Dendritic cell treated with granulocyte-macrophage colony-stimulating factor and Interleukin-4, amounts not matched to agents 40 ng/mL and 50 ng/mL, for 4 days (primary cell): Measurements from ENCODE around the gene CDNF.
"Not testable (repeated sequence)": the region's sequence is repeated elsewhere in the genome, so short reads cannot be mapped to it uniquely, and the experiment has no call there.

Experiments used
- H3K27ac Mint-ChIP-seq: one replicate; pipeline ENCODE4 v1.8.0; 2022; ENCODE audit warnings: mild to moderate bottlenecking, mixed read lengths
- H3K27me3 Mint-ChIP-seq: one replicate; pipeline ENCODE4 v1.8.0; 2022; ENCODE audit warnings: mild to moderate bottlenecking, mixed read lengths
- H3K36me3 Mint-ChIP-seq: one replicate; pipeline ENCODE4 v1.8.0; 2022; ENCODE audit warnings: low read depth, mixed read lengths
- H3K4me1 Mint-ChIP-seq: one replicate; pipeline ENCODE4 v1.8.0; 2022; ENCODE audit warnings: low read depth, mixed read lengths
- H3K4me3 Mint-ChIP-seq: one replicate; pipeline ENCODE4 v1.8.0; 2022; ENCODE audit warnings: mild to moderate bottlenecking, moderate library complexity, mixed read lengths
- H3K9me3 Mint-ChIP-seq: one replicate; pipeline ENCODE4 v1.8.0; 2022; ENCODE audit warnings: mixed read lengths
- intact Hi-C: fragments of 100-400 bp; cut with micrococcal nuclease; formaldehyde crosslinking; loops from one replicate; pipeline ENCODE4 v1.15.0; 2022

Gene CDNF

DNA sequence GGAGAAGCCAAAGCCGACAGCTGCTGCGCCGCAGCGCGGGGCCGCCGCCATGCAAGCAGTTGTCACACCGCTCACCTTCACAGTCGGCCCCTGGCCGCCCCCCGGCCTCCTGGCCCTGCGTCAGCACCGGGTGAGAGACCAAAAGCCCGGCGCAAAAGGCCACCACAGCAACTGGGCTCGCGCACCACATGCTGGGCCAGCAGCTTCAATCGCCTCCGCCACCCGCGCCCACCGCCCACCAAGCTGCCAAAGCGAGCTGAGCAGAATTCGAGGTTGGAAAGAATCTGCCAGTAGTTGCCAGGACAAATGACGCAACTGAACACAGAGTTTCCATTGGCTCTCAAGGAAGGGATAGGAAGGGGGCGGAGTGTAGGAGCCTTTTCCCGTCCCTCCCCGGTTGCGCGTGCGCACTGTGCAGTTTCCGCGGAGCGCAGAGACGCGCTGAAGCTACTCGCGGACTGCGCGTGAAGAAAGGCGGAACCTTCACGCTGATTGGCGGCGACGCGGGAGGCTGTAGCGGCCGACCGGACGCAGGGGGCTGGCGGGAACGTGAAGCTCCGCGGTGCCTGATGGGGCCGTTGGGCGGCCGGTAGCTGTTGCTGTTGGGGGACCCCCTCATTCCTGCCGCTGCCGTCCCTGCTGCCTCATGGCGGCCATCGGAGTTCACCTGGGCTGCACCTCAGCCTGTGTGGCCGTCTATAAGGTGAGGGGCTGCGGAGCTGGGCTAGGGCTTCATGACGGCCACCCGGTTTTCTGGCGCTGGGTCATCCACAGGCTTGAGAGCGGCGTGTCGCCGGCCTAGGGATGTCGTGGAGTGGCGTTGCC lies at the start of gene CDNF, which contains the start of the genes HSPA14 and MSANTD7:
CDNF (minus strand) TSS at position 281 of the 825 bp plus-strand sequence; CDS start at position 190, 91 bp downstream.
HSPA14 (plus strand) TSS at position 550 of the 825 bp plus-strand sequence; CDS start at position 647, 97 bp downstream.
MSANTD7 (plus strand) TSS at position 550 of the 825 bp plus-strand sequence. CDS start 3,979 bp downstream, outside the sequence.
- Mint-ChIP-seq H3K36me3 (peaks cover 37% of the 10 kb centered on the region), H3K4me1 (peaks cover 8% of the 10 kb centered on the region), H3K27ac (peak within 1 kb of the TSS; percentile 95), H3K4me3 (peak within 1 kb of the TSS; percentile 96), H3K9me3 (no peaks in the 10 kb centered on the region), H3K27me3 (no peaks in the 10 kb centered on the region)
- intact Hi-C loops: loop anchor here (1.0 to 5.0 kb wide), 5 partner anchors 40 to 331 kb away; partner anchors contain the start of genes NMT2, RPP38 and SUV39H2

- H3K4me3 Mint-ChIP-seq: no peak overlapping the region
- no peaks in the 10 kb centered on the region for H3K27me3 Mint-ChIP-seq
- H3K27ac Mint-ChIP-seq: no peak overlapping the region
- H3K9me3 Mint-ChIP-seq: no peaks in the 10 kb centered on the region
- peaks cover 5% of the 10 kb centered on the region for H3K36me3 Mint-ChIP-seq
- H3K4me1 Mint-ChIP-seq: peaks cover 27% of the 10 kb centered on the region
- intact Hi-C loops: no loop called here
These were observed 46.2 kb upstream of the CDNF start for GRCh38 chr10:14884082-14884481.

GRCh38 chr10:14880229-14880628 lies 42.4 kb upstream of the CDNF start:
- Mint-ChIP-seq H3K4me3 (no peak overlapping the region), H3K27me3 (no peaks in the 10 kb centered on the region), H3K27ac (no peak overlapping the region), H3K9me3 (no peaks in the 10 kb centered on the region), H3K36me3 (peaks cover 28% of the 10 kb centered on the region), H3K4me1 (peaks cover 41% of the 10 kb centered on the region)
- intact Hi-C loops: no loop called here

DNA sequence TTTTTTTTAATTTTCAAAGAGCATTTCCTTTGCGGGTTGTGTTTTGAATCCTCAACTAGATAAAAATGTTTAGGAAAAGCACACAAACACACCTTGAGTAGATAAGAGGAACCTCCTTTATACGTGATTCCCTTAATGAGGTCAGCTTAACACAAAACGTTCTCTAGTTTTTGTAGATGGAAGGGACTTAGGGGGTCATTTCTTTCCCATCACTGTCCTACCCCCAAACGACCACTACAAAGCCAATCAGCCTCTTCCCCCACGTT lies 42.0 kb upstream of the CDNF start:
- H3K4me1 Mint-ChIP-seq: peaks cover 41% of the 10 kb centered on the region
- no peaks in the 10 kb centered on the region for H3K27me3 Mint-ChIP-seq
- H3K4me3 Mint-ChIP-seq: peak overlapping the region; percentile 97
- intact Hi-C loops: loop anchor here (2.0 kb wide), 3 partner anchors 75 to 275 kb away; partner anchors contain the start of genes DCLRE1C and RPP38
- H3K27ac Mint-ChIP-seq: no peak overlapping the region
- H3K36me3 Mint-ChIP-seq: peaks cover 28% of the 10 kb centered on the region
- no peaks in the 10 kb centered on the region for H3K9me3 Mint-ChIP-seq

GRCh38 chr10:14879124-14879927 lies 41.5 kb upstream of the CDNF start:
- Mint-ChIP-seq H3K4me3 (peak overlapping the region; percentile 97), H3K36me3 (peaks cover 28% of the 10 kb centered on the region), H3K9me3 (no peaks in the 10 kb centered on the region), H3K27ac (peak overlapping the region; percentile 94), H3K4me1 (peaks cover 41% of the 10 kb centered on the region), H3K27me3 (no peaks in the 10 kb centered on the region)
- intact Hi-C loops: loop anchor here (2.0 kb wide), 3 partner anchors 75 to 275 kb away; partner anchors contain the start of genes DCLRE1C and RPP38

- H3K4me1 Mint-ChIP-seq: peaks cover 41% of the 10 kb centered on the region
- H3K9me3 Mint-ChIP-seq: no peaks in the 10 kb centered on the region
- peak within 1 kb of the TSS; percentile 94 for H3K27ac Mint-ChIP-seq
- H3K4me3 Mint-ChIP-seq: peak within 1 kb of the TSS; percentile 97
- intact Hi-C loops: loop anchor here (1.0 to 2.0 kb wide), 4 partner anchors 40 to 274 kb away; partner anchors contain the start of genes CDNF, DCLRE1C, HSPA14 and MSANTD7
- H3K27me3 Mint-ChIP-seq: no peaks in the 10 kb centered on the region
- peaks cover 28% of the 10 kb centered on the region for H3K36me3 Mint-ChIP-seq
These were observed 40.7 kb upstream of the CDNF start, which contains the start of gene SUV39H2 for GRCh38 chr10:14878266-14879123. Gene SUV39H2, plus strand, starts transcription at chr10:14878866. Its CDS starts 23 bp downstream, at chr10:14878889.

DNA sequence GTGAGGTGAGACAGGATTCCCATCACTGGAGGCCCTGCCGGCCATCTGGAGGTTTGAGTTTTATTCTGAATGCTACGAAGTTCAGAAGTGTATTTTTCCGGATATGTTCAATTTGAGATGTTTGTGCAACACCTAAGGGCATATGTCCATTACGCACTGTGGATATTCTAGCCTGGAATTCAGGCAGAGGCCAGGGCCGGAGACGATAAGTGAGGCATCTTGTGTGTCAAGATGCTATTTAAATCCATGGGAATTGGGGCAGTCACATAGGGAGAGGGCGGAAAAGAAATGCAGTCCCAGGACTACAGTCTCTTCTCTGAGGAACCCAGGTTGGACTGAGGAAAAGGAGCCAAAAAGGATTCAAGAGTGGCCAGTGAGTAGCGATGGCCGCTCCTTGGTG lies 38.9 kb upstream of the CDNF start:
- H3K27me3 Mint-ChIP-seq: no peaks in the 10 kb centered on the region
- intact Hi-C loops: no loop called here
- no peaks in the 10 kb centered on the region for H3K9me3 Mint-ChIP-seq
- H3K4me1 Mint-ChIP-seq: peaks cover 29% of the 10 kb centered on the region
- H3K36me3 Mint-ChIP-seq: peaks cover 28% of the 10 kb centered on the region
- H3K27ac Mint-ChIP-seq: peak overlapping the region; percentile 94
- no peak overlapping the region for H3K4me3 Mint-ChIP-seq

- Mint-ChIP-seq H3K9me3 (no peaks in the 10 kb centered on the region), H3K4me3 (no peak overlapping the region), H3K27me3 (no peaks in the 10 kb centered on the region), H3K27ac (no peak overlapping the region), H3K4me1 (peaks cover 27% of the 10 kb centered on the region), H3K36me3 (peaks cover 28% of the 10 kb centered on the region)
- intact Hi-C loops: no loop called here
These were observed 38.1 kb upstream of the CDNF start for GRCh38 chr10:14875941-14876340.

GRCh38 chr10:14873090-14873760 lies 35.4 kb upstream of the CDNF start:
- Mint-ChIP-seq H3K4me1 (peaks cover 12% of the 10 kb centered on the region), H3K27me3 (no peaks in the 10 kb centered on the region), H3K36me3 (peaks cover 35% of the 10 kb centered on the region), H3K9me3 (no peaks in the 10 kb centered on the region), H3K4me3 (no peak overlapping the region), H3K27ac (no peak overlapping the region)
- intact Hi-C loops: no loop called here

DNA sequence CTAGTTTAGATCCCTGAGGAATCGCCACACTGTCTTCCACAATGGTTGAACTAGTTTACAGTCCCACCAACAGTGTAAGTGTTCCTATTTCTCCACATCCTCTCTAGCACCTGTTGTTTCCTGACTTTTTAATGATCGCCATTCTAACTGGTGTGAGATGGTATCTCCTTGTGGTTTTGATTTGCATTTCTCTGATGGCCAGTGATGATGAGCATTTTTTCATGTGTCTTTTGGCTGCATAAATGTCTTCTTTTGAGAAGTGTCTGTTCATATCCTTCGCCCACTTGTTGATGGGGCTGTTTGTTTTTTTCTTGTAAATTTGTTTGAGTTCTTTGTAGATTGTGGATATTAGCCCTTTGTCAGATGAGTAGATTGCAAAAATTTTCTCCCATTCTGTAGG lies 27.0 kb upstream of the CDNF start:
- H3K27me3 Mint-ChIP-seq, H3K9me3 Mint-ChIP-seq, H3K4me3 Mint-ChIP-seq, intact Hi-C loops, H3K4me1 Mint-ChIP-seq, H3K27ac Mint-ChIP-seq: not testable (repeated sequence)
- peaks cover 63% of the 10 kb centered on the region for H3K36me3 Mint-ChIP-seq

- intact Hi-C loops, H3K27me3 Mint-ChIP-seq, H3K9me3 Mint-ChIP-seq, H3K4me3 Mint-ChIP-seq, H3K4me1 Mint-ChIP-seq, H3K27ac Mint-ChIP-seq: not testable (repeated sequence)
- H3K36me3 Mint-ChIP-seq: peaks cover 58% of the 10 kb centered on the region
These were observed 26.6 kb upstream of the CDNF start for GRCh38 chr10:14864466-14864865.

- H3K27me3 Mint-ChIP-seq: no peaks in the 10 kb centered on the region
- no peak overlapping the region for H3K27ac Mint-ChIP-seq
- intact Hi-C loops: no loop called here
- peaks cover 65% of the 10 kb centered on the region for H3K36me3 Mint-ChIP-seq
- no peaks in the 10 kb centered on the region for H3K9me3 Mint-ChIP-seq
- peaks cover 8% of the 10 kb centered on the region for H3K4me1 Mint-ChIP-seq
- no peak overlapping the region for H3K4me3 Mint-ChIP-seq
These were observed 23.0 kb upstream of the CDNF start for GRCh38 chr10:14860791-14861190.

- Mint-ChIP-seq H3K36me3 (peaks cover 71% of the 10 kb centered on the region), H3K4me1 (peaks cover 8% of the 10 kb centered on the region), H3K4me3 (no peak overlapping the region), H3K27ac (no peak overlapping the region), H3K27me3 (no peaks in the 10 kb centered on the region), H3K9me3 (no peaks in the 10 kb centered on the region)
- intact Hi-C loops: no loop called here
These were observed 21.9 kb upstream of the CDNF start for GRCh38 chr10:14859775-14860174.
